Astrocyte (in vitro differentiated cells and primary cell): ENCODE measurements around the gene NR2F1.

Experiments used
- CTCF ChIP-seq: IDR thresholded peaks from 2 replicates; pipeline ENCODE4 v1.5.1; 2011; ENCODE audit warnings: low read depth, mild to moderate bottlenecking, inconsistent platforms, low read length, moderate library complexity; ENCODE audit not compliant: insufficient read depth
- EZH2 ChIP-seq: IDR thresholded peaks from 2 replicates; pipeline ENCODE4 v1.6.1; 2012; ENCODE audit warnings: mild to moderate bottlenecking, low read length, inconsistent platforms; ENCODE audit not compliant: insufficient read depth

DNA sequence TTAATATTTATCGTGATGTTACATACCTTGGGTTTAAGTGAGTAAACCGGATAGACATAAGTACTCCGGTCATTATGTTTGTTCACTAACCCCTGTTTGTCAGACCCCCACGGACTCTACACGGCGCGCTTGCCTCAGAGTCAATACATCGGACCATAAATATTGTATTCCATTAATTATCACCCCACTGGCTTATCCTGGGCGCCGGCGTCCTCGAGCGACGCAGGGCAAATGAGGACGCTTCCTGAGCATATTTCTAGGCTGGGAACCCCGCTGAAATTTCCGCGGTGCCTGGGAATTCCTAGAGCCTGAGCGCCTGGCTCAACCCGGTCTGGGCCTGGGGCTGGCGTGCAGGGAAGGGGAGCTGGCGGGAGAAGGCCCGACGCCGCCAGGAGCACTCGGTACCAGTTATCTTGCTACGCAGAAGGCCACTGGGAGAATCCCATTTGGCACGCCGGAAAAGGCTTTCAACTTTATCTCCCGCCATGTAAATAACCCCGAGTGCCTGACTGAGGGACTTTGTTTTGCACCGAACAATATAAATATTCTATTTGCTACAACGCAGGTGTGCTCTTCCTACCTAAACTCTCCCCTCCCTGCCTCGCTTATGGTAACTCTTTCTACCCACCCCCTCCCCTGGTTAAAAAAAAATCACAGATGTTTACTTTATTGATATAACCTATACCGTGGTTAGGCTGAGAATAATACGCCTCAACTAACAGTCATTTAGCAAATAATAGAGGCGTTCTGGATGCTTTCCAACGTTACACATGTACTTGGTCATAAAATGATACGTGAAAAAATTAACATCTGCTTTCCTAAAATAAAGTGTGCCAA is 19.4 kb downstream of the NR2F1 start:
- no peak for TF ChIP-seq CTCF
- TF ChIP-seq EZH2: no peak
